Astrocyte (in vitro differentiated cells and primary cell): ENCODE results near the gene TPD52L1. TPM values are rescaled to one million over a fixed set of nuclear protein-coding genes. Genes with fewer than 3 reads are reported as not detected.

Source experiments
- DNase-seq: peaks from one replicate; pipeline ENCODE4 v3.0.0-alpha.2; 2010; ENCODE audit warnings: low read depth
- FAIRE-seq: peaks from 2 replicates; lab custom pipeline; 2011; peaks lifted over from hg19 to GRCh38; lab: Jason Lieb, UNC
- H2AFZ ChIP-seq: 2 replicates; pipeline ENCODE4 v1.6.0; 2012; ENCODE audit warnings: low read depth, low read length, inconsistent platforms
- H3K27ac ChIP-seq: 2 replicates; pipeline ENCODE4 v1.5.1; 2011; ENCODE audit warnings: low read depth, low read length, inconsistent platforms
- H3K27me3 ChIP-seq: 2 replicates; pipeline ENCODE4 v1.6.0; 2011; ENCODE audit warnings: low read length, inconsistent platforms; ENCODE audit not compliant: insufficient read depth
- H3K36me3 ChIP-seq: 2 replicates; pipeline ENCODE4 v1.5.1; 2011; ENCODE audit warnings: low read length, inconsistent platforms; ENCODE audit not compliant: insufficient read depth
- H3K4me1 ChIP-seq: 2 replicates; pipeline ENCODE4 v1.5.1; 2011; ENCODE audit warnings: low read length, inconsistent platforms; ENCODE audit not compliant: insufficient read depth
- H3K4me2 ChIP-seq: 2 replicates; pipeline ENCODE4 v1.6.0; 2012; ENCODE audit warnings: low read length, inconsistent platforms
- H3K4me3 ChIP-seq: 2 replicates; pipeline ENCODE4 v1.5.1; 2011; ENCODE audit warnings: low read depth, mild to moderate bottlenecking, low read length, inconsistent platforms; ENCODE audit not compliant: insufficient read depth
- H3K79me2 ChIP-seq: 2 replicates; pipeline ENCODE4 v1.6.0; 2012; ENCODE audit warnings: mild to moderate bottlenecking, low read length, inconsistent platforms; ENCODE audit not compliant: insufficient read depth
- H3K9ac ChIP-seq: 2 replicates; pipeline ENCODE4 v1.6.0; 2012; ENCODE audit warnings: mild to moderate bottlenecking, low read length, inconsistent platforms
- H3K9me3 ChIP-seq: 2 replicates; pipeline ENCODE4 v1.5.1; 2012; ENCODE audit warnings: low read depth, mild to moderate bottlenecking, low read length, inconsistent platforms; ENCODE audit not compliant: insufficient read depth
- H4K20me1 ChIP-seq: 2 replicates; pipeline ENCODE4 v1.6.0; 2012; ENCODE audit warnings: low read length, inconsistent platforms; ENCODE audit not compliant: insufficient read depth
- H3K27ac Mint-ChIP-seq: one replicate; pipeline ENCODE4 v1.8.0; 2021; ENCODE audit warnings: mild to moderate bottlenecking, mixed read lengths; ENCODE audit not compliant: unreplicated experiment
- H3K27me3 Mint-ChIP-seq: one replicate; pipeline ENCODE4 v1.8.0; 2021; ENCODE audit warnings: low read depth, mixed read lengths; ENCODE audit not compliant: unreplicated experiment
- H3K36me3 Mint-ChIP-seq: one replicate; pipeline ENCODE4 v1.8.0; 2021; ENCODE audit warnings: low read depth, mixed read lengths; ENCODE audit not compliant: unreplicated experiment
- H3K4me1 Mint-ChIP-seq: one replicate; pipeline ENCODE4 v1.8.0; 2021; ENCODE audit warnings: low read depth, mixed read lengths; ENCODE audit not compliant: unreplicated experiment
- H3K4me3 Mint-ChIP-seq: one replicate; pipeline ENCODE4 v1.8.0; 2021; ENCODE audit warnings: mild to moderate bottlenecking, moderate library complexity, mixed read lengths; ENCODE audit not compliant: unreplicated experiment
- H3K9me3 Mint-ChIP-seq: one replicate; pipeline ENCODE4 v1.8.0; 2021; ENCODE audit warnings: mild to moderate bottlenecking, mixed read lengths; ENCODE audit not compliant: unreplicated experiment
- CTCF ChIP-seq: IDR thresholded peaks from 2 replicates; pipeline ENCODE4 v1.5.1; 2011; ENCODE audit warnings: low read depth, mild to moderate bottlenecking, inconsistent platforms, low read length, moderate library complexity; ENCODE audit not compliant: insufficient read depth
- EZH2 ChIP-seq: IDR thresholded peaks from 2 replicates; pipeline ENCODE4 v1.6.1; 2012; ENCODE audit warnings: mild to moderate bottlenecking, low read length, inconsistent platforms; ENCODE audit not compliant: insufficient read depth
- total RNA-seq: library from RNA; stranded (reverse); gene quantifications from 2 replicates; pipeline ENCODE4 v1.2.1, GENCODE V29; 2021

Gene TPD52L1
- total RNA-seq, 1 donor from 2014 or later: 32.8 TPM

DNA sequence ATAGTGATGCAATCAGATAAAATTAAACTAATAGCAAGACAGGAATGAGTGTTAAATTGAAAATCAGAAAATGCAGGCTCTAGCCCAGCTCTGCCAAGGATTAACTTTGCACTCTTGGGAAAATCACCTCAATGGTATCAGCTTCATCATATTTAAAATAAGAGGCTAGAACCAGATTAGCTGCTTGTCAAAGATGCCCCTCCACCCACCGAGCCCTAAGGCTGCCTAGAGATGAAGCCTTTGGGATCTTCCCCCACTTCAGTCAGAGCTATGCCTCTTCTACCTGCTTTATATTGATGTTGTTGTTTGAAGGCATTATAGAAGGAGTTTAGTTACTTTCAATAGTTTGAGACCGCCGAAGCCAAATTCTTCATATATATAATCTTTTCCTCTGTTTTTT, 100.7 kb downstream of the TPD52L1 start:
- no peaks in the 10 kb centered on the region for H4K20me1 ChIP-seq
- Mint-ChIP-seq H3K9me3 (no peaks in the 10 kb centered on the region), H3K4me1 (peaks cover 16% of the 10 kb centered on the region), H3K27ac (no peak overlapping the region), H3K36me3 (no peaks in the 10 kb centered on the region), H3K4me3 (no peak overlapping the region), H3K27me3 (no peaks in the 10 kb centered on the region)
- H3K9me3 ChIP-seq: no peaks in the 10 kb centered on the region
- TF ChIP-seq EZH2: no peak
- no peak for TF ChIP-seq CTCF
- no peak overlapping the region for H3K9ac ChIP-seq
- H3K27ac ChIP-seq: no peak overlapping the region
- H3K4me1 ChIP-seq: peaks cover 16% of the 10 kb centered on the region
- DNase-seq (no peak), FAIRE-seq (no peak)
- H3K36me3 ChIP-seq: no peaks in the 10 kb centered on the region
- no peak overlapping the region for H2AFZ ChIP-seq
- no peaks in the 10 kb centered on the region for H3K27me3 ChIP-seq
- no peaks in the 10 kb centered on the region for H3K79me2 ChIP-seq
- no peak overlapping the region for H3K4me3 ChIP-seq
- H3K4me2 ChIP-seq: no peak overlapping the region

- H3K27ac ChIP-seq: no peak overlapping the region
- H3K4me1 Mint-ChIP-seq: peaks cover 17% of the 10 kb centered on the region
- peaks cover 17% of the 10 kb centered on the region for H3K4me1 ChIP-seq
- H3K4me2 ChIP-seq: no peak overlapping the region
- no peaks in the 10 kb centered on the region for H4K20me1 ChIP-seq
- no peaks in the 10 kb centered on the region for H3K79me2 ChIP-seq
- no peaks in the 10 kb centered on the region for H3K9me3 ChIP-seq
- H2AFZ ChIP-seq: no peak overlapping the region
- DNase-seq (no peak), FAIRE-seq (peak; percentile 23)
- H3K9ac ChIP-seq: no peak overlapping the region
- H3K36me3 Mint-ChIP-seq: no peaks in the 10 kb centered on the region
- TF ChIP-seq EZH2 (no peak), CTCF (no peak)
- no peaks in the 10 kb centered on the region for H3K9me3 Mint-ChIP-seq
- no peak overlapping the region for H3K4me3 ChIP-seq
- no peaks in the 10 kb centered on the region for H3K27me3 Mint-ChIP-seq
- no peak overlapping the region for H3K4me3 Mint-ChIP-seq
- H3K36me3 ChIP-seq: no peaks in the 10 kb centered on the region
- H3K27me3 ChIP-seq: no peaks in the 10 kb centered on the region
- H3K27ac Mint-ChIP-seq: no peak overlapping the region
Measured at GRCh38 chr6:125255201-125255600, 101.6 kb downstream of the TPD52L1 start.

DNA sequence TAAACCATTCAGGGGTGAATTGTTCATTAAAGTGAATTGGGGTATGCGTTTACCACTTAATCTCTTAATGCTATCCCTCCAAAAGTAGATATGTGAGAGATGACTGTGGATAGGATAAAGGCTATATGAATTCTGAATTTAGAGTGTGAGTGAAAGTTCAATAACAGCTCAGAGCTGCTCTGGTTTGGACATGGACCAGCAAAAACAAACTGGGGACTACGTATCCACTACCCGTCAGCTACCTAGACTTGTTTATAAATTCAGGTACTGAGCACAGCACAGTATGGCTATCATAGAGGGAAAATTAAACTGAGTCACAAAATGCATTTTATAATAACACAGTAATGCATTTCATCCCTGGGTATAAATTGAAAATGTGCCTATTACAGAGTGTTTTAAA, 103.8 kb downstream of the TPD52L1 start:
- no peaks in the 10 kb centered on the region for H3K36me3 Mint-ChIP-seq
- Histone ChIP-seq H3K4me2 (no peak overlapping the region), H3K27me3 (no peaks in the 10 kb centered on the region), H3K79me2 (no peaks in the 10 kb centered on the region), H3K9me3 (no peaks in the 10 kb centered on the region), H3K36me3 (no peaks in the 10 kb centered on the region), H2AFZ (no peak overlapping the region), H3K4me3 (no peak overlapping the region), H3K4me1 (peaks cover 12% of the 10 kb centered on the region), H4K20me1 (no peaks in the 10 kb centered on the region), H3K9ac (no peak overlapping the region), H3K27ac (no peak overlapping the region)
- H3K27ac Mint-ChIP-seq: no peak overlapping the region
- H3K9me3 Mint-ChIP-seq: no peaks in the 10 kb centered on the region
- H3K27me3 Mint-ChIP-seq: no peaks in the 10 kb centered on the region
- TF ChIP-seq CTCF: no peak
- no peak for TF ChIP-seq EZH2
- no peak overlapping the region for H3K4me3 Mint-ChIP-seq
- DNase-seq: peak; percentile 59
- no peak for FAIRE-seq
- peaks cover 10% of the 10 kb centered on the region for H3K4me1 Mint-ChIP-seq
